GM13977 (cell line): Measurements from ENCODE around the gene CRYBB1.

Experiments used
- DNase-seq: peaks from one replicate; pipeline ENCODE4 v3.0.0; 2012; ENCODE audit warnings: low spot score
- CTCF ChIP-seq: IDR thresholded peaks from 2 replicates; pipeline ENCODE4 v1.5.1; 2012; ENCODE audit warnings: mild to moderate bottlenecking, control low read depth; ENCODE audit not compliant: insufficient read depth; ENCODE audit errors: extremely low read depth, missing control alignments
- in situ Hi-C: fragments of 300-500 bp; cut with MboI; formaldehyde crosslinking; loops from one replicate; pipeline ENCODE4 v1.12.0; 2022; ENCODE audit warnings: low sequenced_read_pairs, low pct_unique_long_range_greater_than_20kb, mixed read lengths, inconsistent platforms; ENCODE audit not compliant: unreplicated experiment

The CRYBB1 gene

GRCh38 chr22:26553056-26553752 is 64.6 kb downstream of the CRYBB1 start:
- DNase-seq: no peak
- in situ Hi-C loops: no loop called here
- TF ChIP-seq CTCF: no peak

- TF ChIP-seq CTCF: no peak
- DNase-seq: no peak
- in situ Hi-C loops: no loop called here
These were observed 65.4 kb downstream of the CRYBB1 start for GRCh38 chr22:26552466-26552865.

- DNase-seq: no peak
- in situ Hi-C loops: no loop called here
- no peak for TF ChIP-seq CTCF
These were observed 66.3 kb downstream of the CRYBB1 start for GRCh38 chr22:26551568-26551967.

GRCh38 chr22:26550498-26551033 is 67.3 kb downstream of the CRYBB1 start:
- TF ChIP-seq CTCF: no peak
- DNase-seq: no peak
- in situ Hi-C loops: no loop called here

GRCh38 chr22:26549902-26550497 is 67.8 kb downstream of the CRYBB1 start:
- in situ Hi-C loops: no loop called here
- DNase-seq: no peak
- no peak for TF ChIP-seq CTCF
